Upper lobe of left lung (tissue), 6 donors: ENCODE measurements around the gene ZSCAN10. TPM values are rescaled to one million over a fixed set of nuclear protein-coding genes. Genes with fewer than 3 reads are reported as not detected.

ENCODE experiments used
- ATAC-seq, 2 donors: fragments of 200-7000 bp; cut with Tn5 transposase; one replicate each; pipeline ENCODE4 v1.9.1; 2022; ENCODE audit warnings: mild to moderate bottlenecking in 2 of 2, moderate library complexity in 2 of 2; ENCODE audit not compliant: low FRiP score in 2 of 2
- DNase-seq, 2 donors: peaks; one replicate each; pipeline ENCODE4 v3.0.0-alpha.2; 2019 to 2020
- H3K27ac ChIP-seq, 4 donors: fragments of 200-600 bp; sonication (generic); one replicate each; pipeline ENCODE4 v1.5.1; 2016 to 2019
- H3K27me3 ChIP-seq, 4 donors: fragments of 200-600 bp; sonication (generic); one replicate each; pipeline ENCODE4 v1.5.1; 2017 to 2019
- H3K36me3 ChIP-seq, 4 donors: fragments of 200-600 bp; sonication (generic); one replicate each; pipeline ENCODE4 v1.5.1; 2016 to 2019
- H3K4me1 ChIP-seq, 4 donors: fragments of 200-600 bp; sonication (generic); one replicate each; pipeline ENCODE4 v1.5.1; 2018 to 2019
- H3K4me3 ChIP-seq, 4 donors: fragments of 200-600 bp; sonication (generic); one replicate each; pipeline ENCODE4 v1.5.1; 2017 to 2019; ENCODE audit warnings: mild to moderate bottlenecking in 2 of 4, moderate library complexity in 1 of 4
- H3K9me3 ChIP-seq, 4 donors: fragments of 200-600 bp; sonication (generic); one replicate each; pipeline ENCODE4 v1.5.1; 2018 to 2019
- CTCF ChIP-seq, 6 experiments: fragments of 450-650 bp in 4 of 6; fragments of 200-600 bp in 2 of 6; sonication (generic) in 2 of 6; IDR thresholded peaks; one replicate each; pipeline ENCODE4 v1.5.1; 2016 to 2019; ENCODE audit warnings: antibody characterized with exemption in 6 of 6
- EP300 ChIP-seq, 4 donors: sonication (generic); formaldehyde crosslinking; IDR thresholded peaks; one replicate each; pipeline ENCODE4 v1.5.1; 2017; ENCODE audit warnings: antibody characterized with exemption in 4 of 4, control low read depth in 2 of 4
- POLR2A ChIP-seq, 4 donors: fragments of 450-650 bp; IDR thresholded peaks; one replicate each; pipeline ENCODE4 v1.5.1; 2016 to 2017; ENCODE audit warnings: antibody characterized with exemption in 4 of 4, mild to moderate bottlenecking in 2 of 4
- POLR2AphosphoS5 ChIP-seq, 2 donors: sonication (generic); formaldehyde crosslinking; IDR thresholded peaks; one replicate each; pipeline ENCODE4 v1.5.1; 2017; ENCODE audit warnings: antibody characterized with exemption in 2 of 2
- WGBS, 2 donors: methylation state at CpG; one replicate each; pipeline ENCODE4 v1.1.5; 2017 to 2018; 5-methylcytosine and 5-hydroxymethylcytosine counted together
- total RNA-seq, 6 donors: library from RNA; depleted of rRNA in 4 of 6; stranded (reverse); fragments of >200 nt in 4 of 6; gene quantifications; one replicate each; pipeline versions ENCODE4 v1.1.0 to v1.2.1, GENCODE V29; 2016 to 2021
- donor health status: DM: no; HTN: no; CAD: no; lungs with moderate emphysema.
- donor health status: DM: no; HTN: yes; CAD: no; lungs with severe emphysema.

Gene ZSCAN10
- total RNA-seq, 6 donors from 2014 or later = 0.17 to 1.0 (median 0.28) TPM; not detected in 2

- H3K36me3 ChIP-seq = no peaks in the 10 kb centered on the region
- no peaks in the 10 kb centered on the region for H3K9me3 ChIP-seq
- H3K27me3 ChIP-seq = no peaks in the 10 kb centered on the region
- DNase-seq (no peak), ATAC-seq (no peak)
- H3K4me3 ChIP-seq = no peak overlapping the region
- H3K4me1 ChIP-seq = peaks cover 23 to 31% (median 24%) of the 10 kb centered on the region in 4 donors
- 76 to 93% methylated on average over 5 to 6 of the region's 6 CpGs for WGBS, 2 donors
- peak overlapping the region in 1 of 4 donors; percentile 32 for H3K27ac ChIP-seq
- TF ChIP-seq CTCF (IDR thresholded peaks at IDR 0.05) (no peak), EP300 (IDR thresholded peaks at IDR 0.05) (no peak), POLR2A (IDR thresholded peaks at IDR 0.05) (no peak), POLR2AphosphoS5 (IDR thresholded peaks at IDR 0.05) (no peak)
Measured at GRCh38 chr16:3096362-3096761, 2.7 kb downstream of the ZSCAN10 start.

- WGBS, 2 donors = 36 to 38% methylated on average over 4 of the region's 4 CpGs
- TF ChIP-seq EP300 (IDR thresholded peaks at IDR 0.05) (no peak), CTCF (IDR thresholded peaks at IDR 0.05) (peak in 2 of 6 experiments; percentile 26 to 30), POLR2AphosphoS5 (IDR thresholded peaks at IDR 0.05) (no peak), POLR2A (IDR thresholded peaks at IDR 0.05) (no peak)
- Histone ChIP-seq H3K4me3 (no peak overlapping the region), H3K36me3 (no peaks in the 10 kb centered on the region), H3K9me3 (no peaks in the 10 kb centered on the region), H3K4me1 (peaks cover 19 to 26% (median 19%) of the 10 kb centered on the region in 4 donors), H3K27me3 (no peaks in the 10 kb centered on the region), H3K27ac (peak overlapping the region in 1 of 4 donors; percentile 32)
- peak; percentile 20 to 71 for ATAC-seq
- DNase-seq = peak in 1 of 2 donors; percentile 66
Measured at GRCh38 chr16:3095869-3096268, 3.2 kb downstream of the ZSCAN10 start.

GRCh38 chr16:3094289-3095027 is 4.6 kb downstream of the ZSCAN10 start:
- Histone ChIP-seq H3K27ac (no peak overlapping the region), H3K4me1 (peaks cover 5 to 13% (median 9%) of the 10 kb centered on the region in 4 donors), H3K27me3 (no peaks in the 10 kb centered on the region), H3K9me3 (no peaks in the 10 kb centered on the region), H3K36me3 (no peaks in the 10 kb centered on the region), H3K4me3 (no peak overlapping the region)
- ATAC-seq (peak in 1 of 2 donors; percentile 49), DNase-seq (no peak)
- WGBS, 2 donors = 89% methylated on average over 22 of the region's 22 CpGs
- TF ChIP-seq CTCF (IDR thresholded peaks at IDR 0.05) = peak in 5 of 6 experiments; percentile 17 to 57 (median 39)
- no peak for TF ChIP-seq POLR2AphosphoS5 (IDR thresholded peaks at IDR 0.05)
- no peak for TF ChIP-seq POLR2A (IDR thresholded peaks at IDR 0.05)
- TF ChIP-seq EP300 (IDR thresholded peaks at IDR 0.05) = no peak

GRCh38 chr16:3092501-3092941 is 6.6 kb downstream of the ZSCAN10 start:
- no peak overlapping the region for H3K27ac ChIP-seq
- ATAC-seq (no peak), DNase-seq (no peak)
- H3K4me1 ChIP-seq = peaks cover 20 to 33% (median 26%) of the 10 kb centered on the region in 4 donors
- WGBS, 2 donors = 64 to 68% methylated on average over 10 to 11 of the region's 20 CpGs
- H3K36me3 ChIP-seq = no peaks in the 10 kb centered on the region
- H3K4me3 ChIP-seq = no peak overlapping the region
- no peaks in the 10 kb centered on the region for H3K27me3 ChIP-seq
- TF ChIP-seq POLR2A (IDR thresholded peaks at IDR 0.05) = no peak
- TF ChIP-seq CTCF (IDR thresholded peaks at IDR 0.05) = no peak
- TF ChIP-seq EP300 (IDR thresholded peaks at IDR 0.05) = no peak
- no peak for TF ChIP-seq POLR2AphosphoS5 (IDR thresholded peaks at IDR 0.05)
- H3K9me3 ChIP-seq = no peaks in the 10 kb centered on the region
